ENCODE results near the gene HDAC11. TPM values are rescaled to one million over a fixed set of nuclear protein-coding genes. Genes with fewer than 3 reads are reported as not detected.

HDAC11 gene
- polyA plus RNA-seq, 3 donors: 2.9 to 3.9 (median 3.5) TPM

- WGBS (ENCODE audit: insufficient coverage): 87% methylated on average over 5 of the region's 7 CpGs
- Mint-ChIP-seq H3K9me3 (peaks cover 0 to 2% (median 0%) of the 10 kb centered on the region in 7 donors), H3K4me1 (no peaks in the 10 kb centered on the region)
Measured at GRCh38 chr3:13512451-13512850, 32.3 kb downstream of the HDAC11 start.

DNA sequence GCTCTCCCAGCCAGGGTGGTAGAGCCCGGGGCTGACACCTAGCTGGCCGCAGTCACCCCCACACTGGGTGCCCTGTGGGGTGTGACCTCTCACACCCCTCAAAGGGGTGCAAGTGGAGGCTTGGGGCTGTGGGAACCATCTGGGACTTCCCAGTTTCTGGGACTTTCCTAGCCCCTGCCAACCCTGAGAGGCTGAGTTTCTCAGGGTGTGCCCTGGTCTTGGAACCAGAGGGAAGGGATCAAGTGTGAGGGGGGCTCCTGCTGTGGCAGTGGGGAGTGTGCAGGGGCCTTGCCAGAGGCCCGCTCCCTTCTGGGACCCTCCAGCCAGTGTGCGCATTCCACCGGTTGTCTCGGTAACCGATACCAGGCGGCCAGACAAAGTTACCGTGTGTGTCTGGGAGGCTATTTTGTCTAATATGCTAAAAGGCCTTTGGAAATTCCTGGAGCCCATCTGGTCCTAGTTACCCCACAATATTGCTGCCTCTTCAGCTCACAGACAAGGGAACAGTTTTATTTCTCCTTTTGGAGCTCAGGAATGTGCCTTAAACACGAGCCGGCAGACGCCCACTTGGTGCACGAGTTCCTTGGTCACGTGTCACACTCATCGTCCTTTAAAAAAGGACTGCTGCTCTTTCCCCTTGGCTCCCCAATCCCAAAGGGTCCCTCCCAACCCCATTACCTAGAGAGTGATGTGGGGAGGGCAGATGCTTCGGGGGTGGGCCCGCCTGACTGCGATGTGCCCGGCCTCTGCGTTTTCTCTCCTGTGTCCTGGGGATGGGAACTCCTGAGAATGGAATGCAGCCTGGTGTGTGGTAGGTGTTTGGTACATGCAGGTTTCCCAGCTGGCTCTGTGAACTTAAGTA lies 33.2 kb downstream of the HDAC11 start:
- H2AFZ ChIP-seq (ENCODE audit: insufficient read depth, low read depth, low read length, poor library complexity, severe bottlenecking): no peak overlapping the region
- H3K9ac ChIP-seq (ENCODE audit: insufficient read depth, low read length, poor library complexity, severe bottlenecking): no peak overlapping the region
- no peaks in the 10 kb centered on the region for H3K4me1 Mint-ChIP-seq
- no peak for DNase-seq
- no peaks in the 10 kb centered on the region for H3K4me1 ChIP-seq (ENCODE audit: control insufficient read depth in 1 of 2, insufficient read depth in 2 of 2, low read length in 2 of 2)
- H3K4me3 ChIP-seq (replicated peaks in 1 of 3; ENCODE audit: low read depth in 2 of 3, low read length in 3 of 3): no peak overlapping the region
- H3K9me3 Mint-ChIP-seq: peaks cover 0 to 2% (median 0%) of the 10 kb centered on the region in 7 donors
- intact Hi-C loops (cut with micrococcal nuclease): no loop called here
- no peaks in the 10 kb centered on the region for H4K20me1 ChIP-seq (ENCODE audit: insufficient read depth, low read length)
- no peak overlapping the region for H3K4me3 Mint-ChIP-seq
- no peaks in the 10 kb centered on the region for H3K9me3 ChIP-seq (replicated peaks in 1 of 2; ENCODE audit: control insufficient read depth in 1 of 2, insufficient read depth in 1 of 2, low read length in 2 of 2)
- no peaks in the 10 kb centered on the region for H3K36me3 ChIP-seq (replicated peaks in 1 of 2; ENCODE audit: control insufficient read depth in 1 of 2, insufficient read depth in 2 of 2, low read length in 2 of 2)
- no peaks in the 10 kb centered on the region for H3K36me3 Mint-ChIP-seq
- WGBS (ENCODE audit: insufficient coverage): 90% methylated on average over 2 of the region's 20 CpGs
- no peak overlapping the region for H3K4me2 ChIP-seq (replicated peaks; ENCODE audit: extremely low read depth, low read length, poor library complexity, severe bottlenecking)
- H3K27ac ChIP-seq (ENCODE audit: low read depth in 1 of 2, low read length in 2 of 2): no peak overlapping the region
- H3K79me2 ChIP-seq (ENCODE audit: insufficient read depth, low read length): no peaks in the 10 kb centered on the region
- H3K27ac Mint-ChIP-seq: no peak overlapping the region
- TF ChIP-seq CTCF (IDR thresholded peaks at IDR 0.05): no peak
- H3K27me3 ChIP-seq (ENCODE audit: control insufficient read depth in 2 of 2, insufficient read depth in 2 of 2, low read length in 2 of 2): no peaks in the 10 kb centered on the region
- peaks cover 0 to 8% (median 0%) of the 10 kb centered on the region in 3 donors for H3K27me3 Mint-ChIP-seq (ENCODE audit: low read depth in 3 of 3)

More at GRCh38 chr3:13512451-13512850, 32.3 kb downstream of the HDAC11 start:
- Histone ChIP-seq H3K4me2 (replicated peaks; ENCODE audit: extremely low read depth, low read length, poor library complexity, severe bottlenecking) (no peak overlapping the region), H3K27ac (ENCODE audit: low read depth in 1 of 2, low read length in 2 of 2) (no peak overlapping the region), H3K27me3 (ENCODE audit: control insufficient read depth in 2 of 2, insufficient read depth in 2 of 2, low read length in 2 of 2) (no peaks in the 10 kb centered on the region), H3K9ac (ENCODE audit: insufficient read depth, low read length, poor library complexity, severe bottlenecking) (no peak overlapping the region), H3K79me2 (ENCODE audit: insufficient read depth, low read length) (no peaks in the 10 kb centered on the region), H3K9me3 (replicated peaks in 1 of 2; ENCODE audit: control insufficient read depth in 1 of 2, insufficient read depth in 1 of 2, low read length in 2 of 2) (no peaks in the 10 kb centered on the region), H3K4me3 (replicated peaks in 1 of 3; ENCODE audit: low read depth in 2 of 3, low read length in 3 of 3) (no peak overlapping the region), H3K4me1 (ENCODE audit: control insufficient read depth in 1 of 2, insufficient read depth in 2 of 2, low read length in 2 of 2) (no peaks in the 10 kb centered on the region), H2AFZ (ENCODE audit: insufficient read depth, low read depth, low read length, poor library complexity, severe bottlenecking) (no peak overlapping the region), H3K36me3 (replicated peaks in 1 of 2; ENCODE audit: control insufficient read depth in 1 of 2, insufficient read depth in 2 of 2, low read length in 2 of 2) (no peaks in the 10 kb centered on the region), H4K20me1 (ENCODE audit: insufficient read depth, low read length) (no peaks in the 10 kb centered on the region)
- TF ChIP-seq CTCF (IDR thresholded peaks at IDR 0.05): no peak
- H3K27ac Mint-ChIP-seq: no peak overlapping the region
- peaks cover 1 to 6% (median 4%) of the 10 kb centered on the region in 3 donors for H3K27me3 Mint-ChIP-seq (ENCODE audit: low read depth in 3 of 3)
- H3K4me3 Mint-ChIP-seq: no peak overlapping the region
- H3K36me3 Mint-ChIP-seq: no peaks in the 10 kb centered on the region
- no peak for DNase-seq
- intact Hi-C loops (cut with micrococcal nuclease): no loop called here

Measured in CD14-positive monocyte (primary cell).